ENCODE data around the gene RHOH. TPM values are rescaled to one million over a fixed set of nuclear protein-coding genes. Genes with fewer than 3 reads are reported as not detected.

Gene RHOH
- total RNA-seq, 2 donors from 2014 or later = 1.3 to 1.9 TPM

DNA sequence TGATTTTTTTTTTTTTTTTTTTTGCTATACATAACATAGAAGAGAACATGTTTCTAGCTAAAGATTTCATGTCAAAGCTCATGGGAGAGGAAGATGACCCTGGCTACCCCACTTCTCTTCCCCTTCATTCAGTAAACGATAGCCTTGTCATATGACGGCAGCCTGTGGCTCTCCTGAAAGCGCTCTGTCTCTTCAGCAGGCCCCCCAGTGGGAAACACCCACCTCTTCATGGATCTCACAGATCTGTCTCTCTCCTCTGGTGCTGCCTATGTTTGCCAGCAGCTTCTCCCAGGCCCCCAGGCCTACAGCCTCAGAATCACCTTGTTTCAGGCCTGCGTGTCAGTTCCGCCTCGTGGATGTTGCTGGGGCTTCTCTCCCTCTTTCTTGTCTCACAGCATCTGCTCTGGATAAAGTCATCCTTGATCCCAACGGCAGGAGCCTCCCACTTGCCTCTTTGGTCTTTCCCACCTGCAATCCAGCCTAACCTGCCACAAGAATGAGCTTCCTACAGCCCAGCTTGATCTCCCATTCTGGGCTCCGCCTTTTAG lies 34.6 kb downstream of the RHOH start:
- no peaks in the 10 kb centered on the region for H3K9me3 ChIP-seq
- H3K27me3 ChIP-seq (replicated peaks; ENCODE audit: insufficient read depth) = no peaks in the 10 kb centered on the region
- TF ChIP-seq CTCF (IDR thresholded peaks at IDR 0.05) = no peak
- no peak for TF ChIP-seq POLR2A (IDR thresholded peaks at IDR 0.05)
- TF ChIP-seq POLR2AphosphoS5 (IDR thresholded peaks at IDR 0.05) = no peak
- 88% methylated on average over 8 of the region's 8 CpGs for WGBS
- DNase-seq (ENCODE audit: low spot score) = no peak
- no peaks in the 10 kb centered on the region for H3K4me1 ChIP-seq (replicated peaks)
- H3K27ac ChIP-seq = no peak overlapping the region
- H3K36me3 ChIP-seq = no peaks in the 10 kb centered on the region
- intact Hi-C loops (cut with DNase I) = no loop called here
- H3K4me3 ChIP-seq = no peak overlapping the region

DNA sequence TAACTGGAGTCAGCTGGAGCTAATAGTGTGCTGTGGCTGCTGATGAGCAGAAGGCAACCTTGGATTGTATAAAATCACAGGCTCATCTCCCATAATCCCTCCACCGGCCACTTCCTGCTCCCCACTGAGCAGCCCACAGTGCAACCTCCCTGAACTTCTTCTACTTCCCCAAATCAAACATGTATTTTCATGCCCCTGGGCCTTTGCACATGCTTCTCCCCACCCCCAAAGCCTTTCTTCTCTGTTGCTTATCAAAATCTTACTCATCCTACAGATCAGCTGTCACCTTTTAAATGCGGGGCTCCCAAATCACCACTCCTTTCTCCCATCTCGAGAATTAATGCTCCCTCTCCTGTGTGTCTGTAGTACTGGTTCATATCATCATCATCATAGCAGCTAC lies 35.8 kb downstream of the RHOH start:
- intact Hi-C loops (cut with DNase I) = no loop called here
- no peaks in the 10 kb centered on the region for H3K4me1 ChIP-seq (replicated peaks)
- TF ChIP-seq CTCF (IDR thresholded peaks at IDR 0.05) (no peak), POLR2AphosphoS5 (IDR thresholded peaks at IDR 0.05) (no peak), POLR2A (IDR thresholded peaks at IDR 0.05) (no peak)
- no peak overlapping the region for H3K4me3 ChIP-seq
- WGBS = 55% methylated on average over 3 of the region's 3 CpGs
- DNase-seq (ENCODE audit: low spot score) = no peak
- no peaks in the 10 kb centered on the region for H3K9me3 ChIP-seq
- H3K27me3 ChIP-seq (replicated peaks; ENCODE audit: insufficient read depth) = no peaks in the 10 kb centered on the region
- no peaks in the 10 kb centered on the region for H3K36me3 ChIP-seq
- no peak overlapping the region for H3K27ac ChIP-seq

- no peaks in the 10 kb centered on the region for H3K27me3 ChIP-seq (replicated peaks; ENCODE audit: insufficient read depth)
- H3K27ac ChIP-seq = no peak overlapping the region
- H3K4me1 ChIP-seq (replicated peaks) = no peaks in the 10 kb centered on the region
- DNase-seq (ENCODE audit: low spot score) = no peak
- intact Hi-C loops (cut with DNase I) = no loop called here
- TF ChIP-seq POLR2AphosphoS5 (IDR thresholded peaks at IDR 0.05) (no peak), CTCF (IDR thresholded peaks at IDR 0.05) (no peak), POLR2A (IDR thresholded peaks at IDR 0.05) (no peak)
- H3K4me3 ChIP-seq = no peak overlapping the region
- WGBS = 58% methylated on average over 3 of the region's 3 CpGs
- H3K36me3 ChIP-seq = no peaks in the 10 kb centered on the region
- no peaks in the 10 kb centered on the region for H3K9me3 ChIP-seq
Measured at GRCh38 chr4:40233227-40233626, 36.4 kb downstream of the RHOH start.

- no peaks in the 10 kb centered on the region for H3K9me3 ChIP-seq
- TF ChIP-seq POLR2A (IDR thresholded peaks at IDR 0.05) (no peak), POLR2AphosphoS5 (IDR thresholded peaks at IDR 0.05) (no peak), CTCF (IDR thresholded peaks at IDR 0.05) (no peak)
- no peak for DNase-seq (ENCODE audit: low spot score)
- no peaks in the 10 kb centered on the region for H3K27me3 ChIP-seq (replicated peaks; ENCODE audit: insufficient read depth)
- no peak overlapping the region for H3K4me3 ChIP-seq
- H3K4me1 ChIP-seq (replicated peaks) = no peaks in the 10 kb centered on the region
- intact Hi-C loops (cut with DNase I) = no loop called here
- H3K36me3 ChIP-seq = no peaks in the 10 kb centered on the region
- H3K27ac ChIP-seq = no peak overlapping the region
- 62% methylated on average over 3 of the region's 3 CpGs for WGBS
Measured at GRCh38 chr4:40234519-40235039, 37.7 kb downstream of the RHOH start.

DNA sequence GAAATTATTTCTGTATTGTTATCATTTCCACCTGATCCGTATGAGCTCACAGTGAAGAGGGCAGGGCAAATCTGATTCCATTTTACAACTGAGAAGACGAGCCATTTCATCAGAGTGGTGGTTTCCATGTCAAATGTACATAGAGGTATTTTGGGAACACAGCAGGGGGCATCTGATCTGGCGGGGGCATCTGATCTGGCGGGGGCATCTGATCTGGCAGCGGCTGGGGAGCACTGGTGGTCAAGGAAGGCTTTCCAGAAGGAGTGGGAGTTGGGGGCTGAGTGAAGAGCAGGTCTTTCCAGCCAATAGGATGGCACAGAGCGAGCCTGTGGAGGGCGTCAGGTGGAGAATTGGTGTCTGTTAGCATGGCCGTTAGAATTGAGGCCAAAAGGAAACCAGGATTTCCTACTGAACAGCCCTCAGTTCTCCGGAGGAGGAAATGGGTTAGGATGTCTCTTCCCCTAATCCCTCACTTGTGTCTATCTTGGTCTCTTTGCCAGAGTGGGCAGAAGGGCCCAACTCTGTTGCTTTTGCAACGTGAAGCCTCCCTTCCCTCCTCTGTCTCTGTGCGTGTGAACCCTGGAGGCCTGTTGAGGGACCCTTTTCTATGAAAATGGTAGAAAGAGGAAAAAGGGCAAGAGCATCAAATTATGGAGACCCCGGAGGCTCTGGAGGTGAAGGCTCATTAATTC lies 41.3 kb downstream of the RHOH start:
- 88% methylated on average over 12 of the region's 12 CpGs for WGBS
- no peaks in the 10 kb centered on the region for H3K36me3 ChIP-seq
- H3K27ac ChIP-seq = no peak overlapping the region
- no peak overlapping the region for H3K4me3 ChIP-seq
- intact Hi-C loops (cut with DNase I) = no loop called here
- H3K27me3 ChIP-seq (replicated peaks; ENCODE audit: insufficient read depth) = no peaks in the 10 kb centered on the region
- DNase-seq (ENCODE audit: low spot score) = no peak
- no peaks in the 10 kb centered on the region for H3K4me1 ChIP-seq (replicated peaks)
- no peak for TF ChIP-seq CTCF (IDR thresholded peaks at IDR 0.05)
- no peak for TF ChIP-seq POLR2A (IDR thresholded peaks at IDR 0.05)
- TF ChIP-seq POLR2AphosphoS5 (IDR thresholded peaks at IDR 0.05) = no peak
- no peaks in the 10 kb centered on the region for H3K9me3 ChIP-seq
